Endothelial cell of umbilical vein (primary cell): Measurements from ENCODE around the gene BICRA.

ENCODE experiments used
- CTCF ChIP-seq, 2 donors: IDR thresholded peaks; 1 replicate in 1 of 2; 2 replicates in 1 of 2; pipeline ENCODE4 v1.5.1; 2011; ENCODE audit warnings: low read length in 2 of 2, mild to moderate bottlenecking in 2 of 2, moderate library complexity in 2 of 2, control low read depth in 1 of 2, inconsistent platforms in 1 of 2, low read depth in 1 of 2; ENCODE audit not compliant: insufficient read depth in 1 of 2; ENCODE audit errors: extremely low read depth in 1 of 2
- EZH2 ChIP-seq: IDR thresholded peaks from 2 replicates; pipeline ENCODE4 v1.6.1; 2012; ENCODE audit warnings: borderline replicate concordance, low read depth, mild to moderate bottlenecking, moderate library complexity, low read length, inconsistent platforms; ENCODE audit not compliant: severe bottlenecking
- GATA2 ChIP-seq: IDR thresholded peaks from 2 replicates; pipeline ENCODE4 v1.7.0; 2011; ENCODE audit warnings: low read depth, mild to moderate bottlenecking, moderate library complexity, mixed read lengths, low read length; ENCODE audit not compliant: insufficient read length, insufficient read depth
- JUN ChIP-seq: IDR thresholded peaks from 2 replicates; pipeline ENCODE4 v1.6.1; 2011; ENCODE audit warnings: borderline replicate concordance, low read depth; ENCODE audit not compliant: insufficient read length, insufficient read depth
- MYC ChIP-seq: IDR thresholded peaks from one replicate; pipeline ENCODE4 v1.6.1; 2011; ENCODE audit warnings: mild to moderate bottlenecking, low read depth, low read length
- POLR2A ChIP-seq: IDR thresholded peaks from 2 replicates; pipeline ENCODE4 v1.6.1; 2012; ENCODE audit warnings: low read depth, mild to moderate bottlenecking, control low read depth, low read length
- TF ChIP-seq, protein P1 (sequence below): IDR thresholded peaks from 2 replicates; pipeline ENCODE4 v1.6.1; 2011; ENCODE audit not compliant: insufficient read depth, insufficient read length

- no peak for TF ChIP-seq CTCF (IDR thresholded peaks at IDR 0.05; ENCODE audit: extremely low read depth in 1 of 2, insufficient read depth in 1 of 2, low read depth in 1 of 2, low read length in 2 of 2)
- TF ChIP-seq, protein P1, sequence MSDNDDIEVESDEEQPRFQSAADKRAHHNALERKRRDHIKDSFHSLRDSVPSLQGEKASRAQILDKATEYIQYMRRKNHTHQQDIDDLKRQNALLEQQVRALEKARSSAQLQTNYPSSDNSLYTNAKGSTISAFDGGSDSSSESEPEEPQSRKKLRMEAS: no peak
- TF ChIP-seq EZH2: no peak
- no peak for TF ChIP-seq POLR2A
- TF ChIP-seq GATA2: no peak
- TF ChIP-seq MYC: no peak
- TF ChIP-seq JUN: no peak
Measured at GRCh38 chr19:47633517-47633916, 24.6 kb downstream of the BICRA start.
